ENCODE data around the gene GPR50. TPM values are rescaled to one million over a fixed set of nuclear protein-coding genes. Genes with fewer than 3 reads are reported as not detected.

The GPR50 gene
- total RNA-seq: not detected

GRCh38 chrX:151176231-151176750, at the start of gene GPR50:
Gene GPR50 (plus strand): TSS chrX:151176584. CDS start chrX:151176722, 138 bp downstream.
- POLR2A ChIA-PET: no interaction called here
- Mint-ChIP-seq H3K27me3 (peaks cover 65% of the 10 kb centered on the region), H3K36me3 (peaks cover 1% of the 10 kb centered on the region)

GRCh38 chrX:151132531-151132930, 43.9 kb upstream of the GPR50 start:
- no peaks in the 10 kb centered on the region for H3K9me3 Mint-ChIP-seq
- no peaks in the 10 kb centered on the region for H3K4me1 Mint-ChIP-seq
- ATAC-seq (ENCODE audit: low read depth) (no peak), DNase-seq (no peak)
- peaks cover 6% of the 10 kb centered on the region for H3K27me3 Mint-ChIP-seq
- H3K4me3 Mint-ChIP-seq: no peak overlapping the region
- H3K27ac Mint-ChIP-seq: no peak overlapping the region
- H3K36me3 Mint-ChIP-seq: no peaks in the 10 kb centered on the region
- POLR2A ChIA-PET: no interaction called here

More at GRCh38 chrX:151176231-151176750, at the start of gene GPR50:
- no peak within 1 kb of the TSS for H3K27ac Mint-ChIP-seq
- no peaks in the 10 kb centered on the region for H3K9me3 Mint-ChIP-seq
- ATAC-seq (ENCODE audit: low read depth): no peak
- DNase-seq: no peak
- no peak within 1 kb of the TSS for H3K4me3 Mint-ChIP-seq
- peaks cover 3% of the 10 kb centered on the region for H3K4me1 Mint-ChIP-seq

GRCh38 chrX:151151665-151152267, 24.6 kb upstream of the GPR50 start:
- ATAC-seq (ENCODE audit: low read depth): peak; percentile 39
- no peak for DNase-seq
- POLR2A ChIA-PET: no interaction called here

GRCh38 chrX:151153086-151153485, 23.3 kb upstream of the GPR50 start:
- ATAC-seq (ENCODE audit: low read depth) (no peak), DNase-seq (no peak)
- POLR2A ChIA-PET: no interaction called here
- H3K9me3 Mint-ChIP-seq: no peaks in the 10 kb centered on the region
- H3K36me3 Mint-ChIP-seq: no peaks in the 10 kb centered on the region
- H3K27ac Mint-ChIP-seq: no peak overlapping the region
- no peak overlapping the region for H3K4me3 Mint-ChIP-seq
- H3K4me1 Mint-ChIP-seq: no peaks in the 10 kb centered on the region
- peaks cover 15% of the 10 kb centered on the region for H3K27me3 Mint-ChIP-seq

More at GRCh38 chrX:151151665-151152267, 24.6 kb upstream of the GPR50 start:
- H3K4me1 Mint-ChIP-seq: no peaks in the 10 kb centered on the region
- no peaks in the 10 kb centered on the region for H3K36me3 Mint-ChIP-seq
- H3K4me3 Mint-ChIP-seq: no peak overlapping the region
- H3K9me3 Mint-ChIP-seq: no peaks in the 10 kb centered on the region
- peaks cover 18% of the 10 kb centered on the region for H3K27me3 Mint-ChIP-seq
- no peak overlapping the region for H3K27ac Mint-ChIP-seq

- ATAC-seq (ENCODE audit: low read depth): no peak
- H3K4me3 Mint-ChIP-seq: no peak overlapping the region
- no peak overlapping the region for H3K27ac Mint-ChIP-seq
- no peaks in the 10 kb centered on the region for H3K36me3 Mint-ChIP-seq
- no peaks in the 10 kb centered on the region for H3K4me1 Mint-ChIP-seq
- H3K27me3 Mint-ChIP-seq: peaks cover 12% of the 10 kb centered on the region
- H3K9me3 Mint-ChIP-seq: no peaks in the 10 kb centered on the region
- DNase-seq: no peak
- POLR2A ChIA-PET: no interaction called here
Observed at GRCh38 chrX:151153667-151154066, 22.7 kb upstream of the GPR50 start.

- POLR2A ChIA-PET: no interaction called here
- Mint-ChIP-seq H3K4me1 (no peaks in the 10 kb centered on the region), H3K36me3 (peaks cover 1% of the 10 kb centered on the region), H3K9me3 (no peaks in the 10 kb centered on the region), H3K4me3 (no peak overlapping the region), H3K27ac (no peak overlapping the region), H3K27me3 (peaks cover 2% of the 10 kb centered on the region)
- DNase-seq: no peak
- ATAC-seq (ENCODE audit: low read depth): no peak
Observed at GRCh38 chrX:151155234-151155633, 21.1 kb upstream of the GPR50 start.

- Mint-ChIP-seq H3K27ac (no peak overlapping the region), H3K27me3 (peaks cover 4% of the 10 kb centered on the region), H3K36me3 (peaks cover 1% of the 10 kb centered on the region), H3K9me3 (no peaks in the 10 kb centered on the region), H3K4me1 (no peaks in the 10 kb centered on the region), H3K4me3 (no peak overlapping the region)
- DNase-seq (no peak), ATAC-seq (ENCODE audit: low read depth) (no peak)
- POLR2A ChIA-PET: no interaction called here
Observed at GRCh38 chrX:151161690-151162089, 14.7 kb upstream of the GPR50 start.

- POLR2A ChIA-PET: no interaction called here
- Mint-ChIP-seq H3K27me3 (peaks cover 4% of the 10 kb centered on the region), H3K27ac (no peak overlapping the region)
Observed at GRCh38 chrX:151167791-151168345, 8.5 kb upstream of the GPR50 start.

GRCh38 chrX:151169783-151170182, 6.6 kb upstream of the GPR50 start:
- POLR2A ChIA-PET: no interaction called here
- H3K27me3 Mint-ChIP-seq: peaks cover 15% of the 10 kb centered on the region
- no peak overlapping the region for H3K4me3 Mint-ChIP-seq
- DNase-seq (no peak), ATAC-seq (ENCODE audit: low read depth) (no peak)
- H3K36me3 Mint-ChIP-seq: no peaks in the 10 kb centered on the region
- no peak overlapping the region for H3K27ac Mint-ChIP-seq
- no peaks in the 10 kb centered on the region for H3K9me3 Mint-ChIP-seq
- H3K4me1 Mint-ChIP-seq: no peaks in the 10 kb centered on the region

More at GRCh38 chrX:151167791-151168345, 8.5 kb upstream of the GPR50 start:
- no peak for DNase-seq
- H3K9me3 Mint-ChIP-seq: no peaks in the 10 kb centered on the region
- no peaks in the 10 kb centered on the region for H3K36me3 Mint-ChIP-seq
- H3K4me1 Mint-ChIP-seq: no peaks in the 10 kb centered on the region
- ATAC-seq (ENCODE audit: low read depth): no peak
- no peak overlapping the region for H3K4me3 Mint-ChIP-seq

GRCh38 chrX:151174581-151175282, 1.7 kb upstream of the GPR50 start:
- H3K9me3 Mint-ChIP-seq: no peaks in the 10 kb centered on the region

GRCh38 chrX:151175283-151176062, 911 bp upstream of the GPR50 start:
- peaks cover 61% of the 10 kb centered on the region for H3K27me3 Mint-ChIP-seq

More at GRCh38 chrX:151174581-151175282, 1.7 kb upstream of the GPR50 start:
- no peak for ATAC-seq (ENCODE audit: low read depth)
- no peak for DNase-seq
- Mint-ChIP-seq H3K4me3 (no peak overlapping the region), H3K36me3 (peaks cover 1% of the 10 kb centered on the region), H3K4me1 (peaks cover 3% of the 10 kb centered on the region), H3K27me3 (peaks cover 55% of the 10 kb centered on the region), H3K27ac (no peak overlapping the region)
- POLR2A ChIA-PET: no interaction called here

GRCh38 chrX:151177141-151178027, 1.0 kb downstream of the GPR50 start:
- peaks cover 1% of the 10 kb centered on the region for H3K36me3 Mint-ChIP-seq
- POLR2A ChIA-PET: no interaction called here
- H3K27me3 Mint-ChIP-seq: peaks cover 72% of the 10 kb centered on the region
- H3K4me1 Mint-ChIP-seq: peaks cover 3% of the 10 kb centered on the region
- ATAC-seq (ENCODE audit: low read depth): no peak
- DNase-seq: no peak
- H3K4me3 Mint-ChIP-seq: no peak overlapping the region
- H3K9me3 Mint-ChIP-seq: no peaks in the 10 kb centered on the region
- no peak overlapping the region for H3K27ac Mint-ChIP-seq

More at GRCh38 chrX:151175283-151176062, 911 bp upstream of the GPR50 start:
- DNase-seq (no peak), ATAC-seq (ENCODE audit: low read depth) (no peak)
- H3K4me1 Mint-ChIP-seq: peaks cover 3% of the 10 kb centered on the region
- no peak overlapping the region for H3K4me3 Mint-ChIP-seq
- H3K9me3 Mint-ChIP-seq: no peaks in the 10 kb centered on the region
- peaks cover 1% of the 10 kb centered on the region for H3K36me3 Mint-ChIP-seq
- POLR2A ChIA-PET: no interaction called here
- H3K27ac Mint-ChIP-seq: no peak overlapping the region

Measured in activated naive CD8-positive, alpha-beta T cell treated with anti-CD3 and anti-CD28 coated beads, Interleukin-2, amount 10 ng/mL, durations not matched to agents 7 days and 5 days (primary cell).